Stimulated activated CD8-positive, alpha-beta memory T cell treated with anti-CD3 and anti-CD28 coated beads, Interleukin-4, amount 100 ng/mL, for 1 hour (primary cell): Measurements from ENCODE around the gene EMC6.

Experiments used
- DNase-seq, 2 donors: peaks; one replicate each; pipeline ENCODE4 v3.0.0-alpha.2; 2020; ENCODE audit warnings: low read depth in 2 of 2, low spot score in 1 of 2

The EMC6 gene

GRCh38 chr17:3668279-3669084 is at the start of gene EMC6, which contains the start of gene TAX1BP3:
Gene EMC6 (plus strand): TSS chr17:3668812. CDS start chr17:3669147, 335 bp downstream.
Gene TAX1BP3 (minus strand): TSS chr17:3668578. CDS start chr17:3668526, 52 bp downstream.
- peak; percentile 99 for DNase-seq

DNA sequence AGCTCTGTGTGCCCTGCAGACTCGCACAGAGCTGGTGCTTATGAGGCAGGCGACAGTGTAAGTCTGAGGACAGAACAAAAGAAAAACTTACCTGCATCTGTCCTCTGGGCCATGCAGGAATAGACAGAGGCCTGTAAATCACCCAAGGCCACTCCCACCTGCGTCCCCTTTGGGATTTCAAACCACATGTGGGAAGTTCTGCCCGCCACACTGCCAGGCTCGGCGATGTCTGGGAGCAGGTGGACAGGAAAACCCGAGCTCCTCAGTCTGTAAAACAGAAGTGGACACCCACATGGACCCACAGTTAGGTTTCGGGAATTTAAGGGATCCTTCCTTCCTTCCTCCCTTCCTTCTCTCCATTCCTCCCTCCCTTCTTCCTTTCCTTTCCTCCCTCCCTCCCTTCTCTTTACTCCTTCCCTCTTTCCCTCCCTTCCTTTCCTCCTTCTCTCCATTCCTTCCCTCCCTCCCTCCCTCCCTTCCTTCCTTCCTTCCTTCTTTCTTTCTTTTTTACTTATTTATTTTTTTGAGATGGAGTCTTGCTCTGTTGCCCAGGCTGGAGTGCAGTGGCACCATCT is 47.4 kb upstream of the EMC6 start:
- no peak for DNase-seq

- no peak for DNase-seq
Observed at GRCh38 chr17:3622977-3623594, 45.5 kb upstream of the EMC6 start.

DNA sequence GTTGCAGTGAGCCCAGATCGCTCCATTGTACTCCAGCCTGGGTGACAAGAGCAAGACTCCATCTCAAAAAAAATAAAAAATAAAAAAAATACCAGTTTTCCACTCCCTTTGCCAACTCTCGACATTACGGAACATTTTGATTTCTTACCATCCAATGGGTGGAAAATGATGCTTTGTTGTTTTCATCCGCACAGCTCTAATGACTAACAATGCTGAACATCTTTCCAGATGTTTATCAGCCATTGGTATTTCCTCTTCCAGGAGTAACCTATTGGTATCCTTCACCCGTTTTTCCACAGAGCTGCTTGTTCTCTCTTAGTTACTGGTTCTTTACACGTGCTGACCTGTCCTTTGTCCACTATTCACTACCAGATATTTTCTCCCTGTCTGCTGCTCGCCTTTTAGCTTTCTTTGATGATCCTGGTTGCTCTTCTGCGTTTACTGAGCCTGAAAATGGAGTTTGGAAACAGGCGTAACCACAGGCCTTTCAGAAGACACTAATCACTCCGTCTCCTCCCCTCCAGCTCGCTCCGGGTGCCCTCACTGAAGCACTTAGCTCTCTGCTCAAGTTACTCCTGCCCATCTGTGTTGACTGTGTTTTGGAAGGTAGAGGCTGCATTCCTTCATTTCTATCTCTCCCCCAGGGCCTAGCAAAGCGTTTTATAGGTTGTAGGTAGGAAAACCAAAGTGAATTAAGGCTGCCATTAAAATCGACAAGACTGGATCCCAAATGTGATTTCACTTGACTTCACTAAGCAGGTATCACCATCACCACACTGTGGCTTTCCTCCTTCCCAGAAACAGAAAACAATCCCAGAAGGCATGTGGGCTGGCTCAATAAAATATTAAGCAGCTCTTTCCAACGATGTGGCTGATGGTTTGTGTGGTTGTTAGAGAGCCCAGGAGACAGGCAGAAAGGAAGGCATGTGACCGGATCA is 41.5 kb upstream of the EMC6 start:
- no peak for DNase-seq

GRCh38 chr17:3627769-3628167 is 40.8 kb upstream of the EMC6 start:
- DNase-seq = no peak

DNA sequence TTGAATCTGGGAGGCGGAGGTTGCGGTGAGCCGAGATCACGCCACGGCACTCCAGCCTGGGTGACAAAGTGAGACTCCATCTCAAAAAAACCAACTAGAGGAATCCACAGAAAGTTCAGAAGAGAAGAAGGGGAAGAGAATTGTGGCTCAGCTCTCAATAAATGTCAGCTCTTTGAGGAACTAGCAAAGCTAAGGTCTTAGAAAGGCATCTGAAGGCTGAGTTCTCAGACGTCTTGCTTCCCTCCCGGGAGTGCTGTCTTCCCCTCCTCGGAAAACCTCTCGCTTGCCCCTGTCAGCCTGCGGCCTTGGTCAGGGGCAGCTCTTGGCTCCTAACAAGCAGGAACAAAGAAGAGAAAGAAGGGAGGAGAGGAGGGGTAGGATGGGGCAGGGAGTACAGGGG is 37.8 kb upstream of the EMC6 start:
- no peak for DNase-seq

DNA sequence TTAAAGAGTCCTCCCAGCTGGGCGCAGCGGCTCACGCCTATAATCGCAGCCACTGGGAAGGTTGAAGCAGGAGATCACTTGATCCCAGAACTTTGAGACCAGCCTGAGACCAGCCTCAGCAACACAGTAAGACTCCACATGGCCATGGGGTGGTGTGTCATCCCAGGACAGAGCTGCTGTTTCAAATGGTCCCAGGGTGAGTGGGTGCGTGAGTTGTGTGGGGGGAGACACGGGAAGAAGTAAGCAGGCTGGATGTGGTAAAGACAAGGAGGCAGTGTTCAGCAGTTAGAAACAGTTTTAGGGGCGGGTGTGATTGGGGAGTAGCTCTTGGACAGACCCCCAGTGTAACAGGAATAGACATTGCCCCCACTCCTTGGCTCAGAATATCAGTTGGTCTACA is 36.3 kb upstream of the EMC6 start:
- no peak for DNase-seq

GRCh38 chr17:3635474-3636153 is 33.0 kb upstream of the EMC6 start:
- DNase-seq = no peak

DNA sequence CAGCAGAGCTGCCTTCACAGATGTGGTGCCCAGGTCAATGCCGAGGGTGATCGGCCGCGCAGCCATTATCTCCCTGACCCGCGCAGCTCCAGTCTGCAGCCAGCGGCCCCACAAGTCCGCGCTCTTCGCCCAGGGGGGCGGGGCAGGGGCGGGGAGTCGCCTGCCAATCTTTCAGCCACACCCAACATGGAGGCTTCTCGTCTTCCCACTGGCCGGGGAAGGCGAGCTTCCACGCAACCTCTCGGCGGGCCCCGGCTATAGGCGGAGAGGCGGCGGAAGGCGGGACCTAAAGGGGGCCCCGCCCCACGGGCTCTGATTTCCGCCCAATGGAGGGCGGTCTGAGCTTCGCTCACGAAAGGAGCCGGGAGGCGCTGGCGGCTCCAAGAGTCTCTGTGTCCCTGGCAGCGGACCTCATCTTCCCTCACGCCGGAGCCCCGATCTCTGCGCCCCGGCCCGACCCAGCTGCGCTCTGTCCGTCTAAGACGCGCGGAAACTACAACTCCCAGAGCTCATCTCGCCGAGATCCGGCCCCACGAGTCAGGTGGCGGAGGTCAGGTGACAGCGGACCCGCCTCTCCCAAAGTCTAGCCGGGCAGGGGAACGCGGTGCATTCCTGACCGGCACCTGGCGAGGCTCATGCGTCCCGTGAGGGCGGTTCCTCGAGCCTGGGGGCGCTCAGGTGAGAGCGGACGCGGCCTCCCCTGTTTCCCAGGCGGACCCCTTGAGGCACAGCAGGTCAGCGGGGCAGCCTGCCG is 32.3 kb upstream of the EMC6 start, which contains the start of the genes CTNS and SHPK:
TSS of gene CTNS (plus strand) at position 607 of the 754 bp plus-strand sequence. CDS start 3,447 bp downstream, outside the sequence.
TSS of gene SHPK (minus strand) at position 97 of the 754 bp plus-strand sequence. CDS start at position 66, 31 bp downstream.
- peak; percentile 81 to 88 for DNase-seq

DNA sequence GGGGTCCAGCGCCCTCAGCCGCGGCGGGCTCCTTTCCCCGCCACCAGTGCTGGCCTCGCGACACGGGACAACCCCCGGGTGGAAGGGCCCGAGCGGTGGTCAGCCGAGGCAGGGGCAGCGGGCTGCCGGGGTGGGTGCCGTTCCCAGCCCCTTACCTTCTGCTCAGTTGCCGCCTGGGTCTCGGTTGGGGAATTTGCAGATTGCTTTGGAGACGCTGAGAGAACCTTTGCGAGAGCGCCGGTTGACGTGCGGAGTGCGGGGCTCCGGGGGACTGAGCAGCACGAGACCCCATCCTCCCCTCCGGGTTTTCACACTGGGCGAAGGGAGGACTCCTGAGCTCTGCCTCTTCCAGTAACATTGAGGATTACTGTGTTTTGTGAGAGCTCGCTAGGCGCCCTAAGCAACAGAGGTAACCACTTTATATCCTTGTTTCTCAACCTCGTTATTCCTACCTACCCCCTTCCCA is 31.7 kb upstream of the EMC6 start:
- DNase-seq = no peak

DNA sequence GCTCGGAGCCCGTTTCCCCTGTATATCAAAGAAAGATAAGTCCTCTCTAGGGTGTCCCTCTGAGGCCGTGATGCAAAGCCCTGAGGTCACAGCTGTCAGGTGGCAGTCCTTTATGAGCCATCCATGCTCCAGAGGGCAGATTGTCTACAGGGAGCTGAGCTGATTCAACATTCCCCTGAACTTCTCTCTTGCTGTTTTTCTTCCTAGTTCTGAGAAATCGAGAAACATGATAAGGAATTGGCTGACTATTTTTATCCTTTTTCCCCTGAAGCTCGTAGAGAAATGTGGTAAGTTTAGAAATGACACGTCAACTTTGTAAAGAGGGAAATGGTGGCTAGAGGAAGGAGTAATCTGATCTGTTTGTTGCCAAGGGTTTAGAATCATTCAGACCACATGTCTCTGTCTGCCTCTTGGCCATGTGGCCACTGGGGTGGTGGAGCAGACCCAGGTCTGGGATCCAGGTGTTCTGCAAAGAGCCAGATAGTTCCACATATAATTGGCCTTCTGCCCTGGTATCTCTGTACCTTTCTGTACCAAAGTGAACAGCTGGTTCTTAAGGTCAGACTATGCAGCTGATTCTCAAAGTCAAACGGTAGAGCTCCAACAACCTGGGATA is 28.5 kb upstream of the EMC6 start:
- DNase-seq = no peak

GRCh38 chr17:3641014-3641413 is 27.6 kb upstream of the EMC6 start:
- no peak for DNase-seq

DNA sequence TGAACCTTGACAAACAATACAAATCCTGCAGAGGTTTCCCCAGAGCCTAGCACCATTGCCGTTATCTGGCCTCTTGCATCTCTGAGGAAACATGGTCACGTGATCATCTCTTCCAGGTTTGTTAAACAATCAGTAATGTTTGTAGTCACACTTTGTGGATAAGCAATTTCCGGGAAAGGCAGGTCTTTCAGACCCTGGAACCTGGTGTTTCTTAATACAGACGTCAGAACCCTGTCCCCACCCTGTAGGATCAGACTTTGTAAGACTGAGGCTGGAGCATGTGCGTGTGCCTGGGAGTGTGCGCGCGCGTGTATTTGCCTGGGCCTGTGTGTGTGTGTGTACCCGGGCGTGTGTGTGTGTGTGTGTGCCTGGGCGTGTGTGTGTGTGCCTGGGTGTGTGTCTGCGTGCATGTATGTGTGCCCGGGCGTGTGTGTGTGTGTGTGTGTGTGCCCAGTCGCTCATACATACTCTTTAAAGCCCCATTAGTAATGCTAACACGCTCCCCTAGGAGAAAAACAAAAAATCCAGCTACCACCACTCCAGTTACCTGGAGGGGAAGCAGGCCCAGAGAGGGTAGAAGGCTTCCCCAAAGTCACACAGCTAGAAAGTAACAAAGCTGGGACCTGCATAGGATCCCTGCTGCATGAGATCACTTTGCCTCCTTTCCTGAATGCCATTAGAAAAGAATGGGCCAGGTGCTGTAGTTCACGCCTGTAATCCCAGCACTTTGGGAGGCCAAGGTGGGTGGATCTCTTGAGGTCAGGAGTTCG is 26.7 kb upstream of the EMC6 start:
- DNase-seq = no peak

GRCh38 chr17:3643889-3644349 is 24.7 kb upstream of the EMC6 start:
- no peak for DNase-seq

DNA sequence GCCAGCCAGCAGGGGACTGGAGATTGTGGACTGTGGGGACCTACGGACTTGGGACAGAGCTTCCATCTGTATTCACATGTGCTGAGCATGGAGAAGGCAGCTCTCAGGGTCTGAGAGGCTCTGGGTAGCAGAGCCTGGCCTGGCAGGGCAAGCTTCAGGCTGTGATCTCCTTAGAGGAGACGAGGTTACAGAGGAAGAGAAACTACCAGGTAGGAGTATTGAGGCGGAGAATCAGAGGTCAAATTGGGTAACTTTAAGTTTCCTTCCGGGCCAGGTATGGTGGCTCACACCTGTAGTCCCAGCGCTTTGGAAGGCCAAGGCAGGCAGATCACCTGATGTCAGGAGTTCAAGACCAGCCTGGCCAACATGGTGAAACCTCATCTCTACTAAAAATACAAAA is 23.3 kb upstream of the EMC6 start:
- DNase-seq = no peak

DNA sequence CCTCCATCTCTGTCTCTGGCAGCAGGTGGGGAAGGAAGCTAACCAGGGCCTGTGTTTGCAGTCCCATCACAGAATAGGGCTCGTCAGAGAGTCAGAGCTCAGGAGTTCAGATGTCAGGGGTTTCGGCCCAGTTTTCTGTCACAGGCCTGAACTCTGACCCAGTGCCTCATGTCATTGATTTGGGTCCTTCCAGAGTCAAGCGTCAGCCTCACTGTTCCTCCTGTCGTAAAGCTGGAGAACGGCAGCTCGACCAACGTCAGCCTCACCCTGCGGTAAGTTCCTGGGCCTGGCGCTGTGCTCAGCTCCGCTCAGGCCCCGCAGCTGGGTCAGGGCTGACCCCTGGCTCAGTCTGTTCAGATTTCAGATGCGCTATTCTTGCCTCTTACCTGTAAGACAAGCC is 21.4 kb upstream of the EMC6 start:
- DNase-seq = no peak

- DNase-seq = no peak
Observed at GRCh38 chr17:3647769-3648555, 20.6 kb upstream of the EMC6 start.
